GM08714 (cell line): ENCODE results near the gene KRT81.
"Not testable (repeated sequence)": the region's sequence is repeated elsewhere in the genome, so short reads cannot be mapped to it uniquely, and the experiment has no call there.

Experiments
- H3K4me3 ChIP-seq: fragments of 200-500 bp; sonication (Bioruptor generic); 2 replicates; pipeline ENCODE4 v1.5.1; 2014; ENCODE audit warnings: mild to moderate bottlenecking, low read length, inconsistent platforms
- ZNF274 ChIP-seq: IDR thresholded peaks from 2 replicates; pipeline ENCODE4 v1.6.1; 2012; ENCODE audit warnings: mild to moderate bottlenecking, low read depth, low read length

Gene KRT81

GRCh38 chr12:52294803-52295202 lies 3.5 kb upstream of the KRT81 start:
- no peak overlapping the region for H3K4me3 ChIP-seq
- TF ChIP-seq ZNF274 = no peak

GRCh38 chr12:52293926-52294325 lies 2.6 kb upstream of the KRT81 start:
- H3K4me3 ChIP-seq = no peak overlapping the region
- TF ChIP-seq ZNF274 = no peak

GRCh38 chr12:52290483-52291134 lies 725 bp downstream of the KRT81 start:
- H3K4me3 ChIP-seq = not testable (repeated sequence)

- H3K4me3 ChIP-seq = not testable (repeated sequence)
These were observed 3.2 kb downstream of the KRT81 start for GRCh38 chr12:52287816-52288805.

GRCh38 chr12:52286857-52287785 lies 4.2 kb downstream of the KRT81 start:
- not testable (repeated sequence) for H3K4me3 ChIP-seq

- H3K4me3 ChIP-seq = no peak overlapping the region
- no peak for TF ChIP-seq ZNF274
These were observed 5.3 kb downstream of the KRT81 start for GRCh38 chr12:52285851-52286530.

- TF ChIP-seq ZNF274 = no peak
- H3K4me3 ChIP-seq = no peak overlapping the region
These were observed 6.1 kb downstream of the KRT81 start for GRCh38 chr12:52285172-52285745.

GRCh38 chr12:52284562-52285171 lies 6.7 kb downstream of the KRT81 start:
- no peak overlapping the region for H3K4me3 ChIP-seq
- TF ChIP-seq ZNF274 = no peak

- no peak for TF ChIP-seq ZNF274
- H3K4me3 ChIP-seq = no peak overlapping the region
These were observed 10.4 kb downstream of the KRT81 start for GRCh38 chr12:52280796-52281560.

- TF ChIP-seq ZNF274 = no peak
- H3K4me3 ChIP-seq = no peak overlapping the region
These were observed 11.0 kb downstream of the KRT81 start for GRCh38 chr12:52280319-52280795.

- TF ChIP-seq ZNF274 = no peak
- no peak overlapping the region for H3K4me3 ChIP-seq
These were observed 11.7 kb downstream of the KRT81 start for GRCh38 chr12:52279422-52280318.
